ENCODE results near the gene THTPA.
A peak's percentile ranks its signal among the peaks of the same experiment; 100 is the strongest.
"Not testable (repeated sequence)": the region's sequence is repeated elsewhere in the genome, so short reads cannot be mapped to it uniquely, and the experiment has no call there.

THTPA gene

DNA sequence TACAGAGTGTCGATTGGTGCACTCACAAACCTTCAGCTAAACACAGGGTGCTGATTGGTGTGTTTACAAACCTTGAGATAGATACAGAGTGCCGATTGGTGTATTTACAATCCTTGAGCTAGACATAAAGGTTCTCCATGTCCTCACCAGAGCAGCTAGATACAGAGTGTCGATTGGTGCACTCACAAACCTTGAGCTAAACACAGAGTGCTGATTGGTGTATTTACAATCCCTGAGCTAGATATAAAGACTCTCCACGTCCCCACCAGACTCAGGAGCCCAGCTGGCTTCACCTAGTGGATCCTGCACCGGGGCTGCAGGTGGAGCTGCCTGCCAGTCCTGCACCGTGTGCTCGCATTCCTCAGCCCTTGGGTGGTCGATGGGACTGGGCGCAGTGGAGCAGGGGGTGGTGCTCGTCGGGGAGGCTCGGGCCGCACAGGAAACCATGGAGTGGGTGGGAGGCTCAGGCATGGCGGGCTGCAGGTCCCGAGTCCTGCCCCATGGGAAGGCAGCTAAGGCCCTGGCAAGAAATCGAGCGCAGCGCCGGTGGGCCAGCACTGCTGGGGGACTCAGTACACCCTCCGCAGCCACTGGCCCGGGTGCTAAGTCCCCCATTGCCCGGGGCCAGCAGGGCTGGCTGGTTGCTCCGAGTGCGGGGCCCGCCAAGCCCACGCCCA, 28.6 kb downstream of the THTPA start:
- DNase-seq, result not testable (repeated sequence)

DNA sequence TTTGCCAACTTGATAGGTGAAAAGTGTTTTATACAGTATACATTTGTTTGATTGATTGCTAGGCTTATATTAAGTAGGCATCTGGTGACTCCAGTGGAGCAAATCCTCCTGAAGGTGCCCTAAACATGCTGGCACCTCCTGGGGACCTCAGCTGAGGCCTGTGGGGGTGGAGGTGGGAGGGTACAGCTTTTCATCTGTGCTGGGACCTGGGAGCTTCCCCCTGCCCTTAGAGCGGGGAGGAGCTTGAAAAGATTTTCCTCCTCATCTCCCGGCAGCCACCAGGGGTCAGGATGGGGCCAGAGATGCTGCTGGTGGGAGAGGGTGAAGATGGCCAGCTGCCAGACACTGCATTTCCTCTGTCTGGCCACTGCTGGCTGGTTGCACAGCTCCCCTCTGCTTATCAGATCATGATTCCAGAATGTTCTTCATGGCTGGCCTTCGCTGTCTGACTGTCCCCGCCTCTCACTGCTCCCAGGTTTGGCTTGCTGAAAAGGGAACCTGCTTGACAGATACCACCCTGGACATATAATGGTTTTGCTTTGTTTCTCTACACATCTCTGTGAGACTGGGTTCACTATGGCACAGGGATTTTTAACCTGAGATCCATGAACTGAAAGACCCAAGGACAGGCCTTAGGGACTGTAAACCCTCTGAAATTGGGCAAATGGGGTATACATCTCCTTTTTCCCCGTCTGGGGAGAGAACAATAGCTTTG, 33.0 kb downstream of the THTPA start:
- DNase-seq, result peak; percentile 67

DNA sequence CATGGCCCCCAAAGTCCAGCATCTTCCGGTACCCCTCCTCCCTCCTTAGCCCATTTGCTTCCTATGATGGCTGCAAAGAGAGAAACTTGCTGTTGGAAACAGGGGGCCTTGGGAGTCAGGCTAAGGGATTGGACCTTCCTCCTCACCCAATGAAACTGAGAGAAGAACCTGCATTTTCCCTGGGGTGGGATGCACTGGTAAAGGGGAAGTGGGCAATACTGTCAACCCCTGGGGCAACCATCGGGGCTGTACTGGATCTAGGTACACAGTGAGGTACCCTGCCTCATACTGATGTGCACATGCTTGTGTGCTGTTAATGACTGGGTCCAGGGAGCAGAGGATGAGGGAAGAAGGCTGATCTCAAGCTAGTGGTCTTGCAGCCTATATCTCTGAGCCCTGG, 33.5 kb downstream of the THTPA start:
- DNase-seq, result no peak

DNA sequence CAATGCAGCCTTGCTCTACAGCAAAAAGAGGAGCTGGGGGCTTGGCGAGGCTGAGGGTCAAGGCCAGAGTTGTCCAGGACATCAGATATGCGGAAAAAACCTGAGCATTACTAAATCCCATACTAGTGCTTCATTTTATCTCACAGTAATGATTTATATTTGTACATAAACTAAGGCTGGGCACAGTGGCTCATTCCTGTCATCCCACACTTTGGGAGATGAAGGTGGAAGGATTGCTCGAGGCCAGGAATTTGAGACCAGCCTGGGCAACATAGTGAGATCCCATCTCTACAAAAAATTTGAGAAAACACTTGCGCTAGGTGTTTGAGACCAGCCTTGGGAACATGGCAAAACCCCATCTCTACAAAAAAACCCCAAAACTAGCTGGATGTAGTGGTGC, 34.1 kb downstream of the THTPA start:
- DNase-seq, result no peak

DNA sequence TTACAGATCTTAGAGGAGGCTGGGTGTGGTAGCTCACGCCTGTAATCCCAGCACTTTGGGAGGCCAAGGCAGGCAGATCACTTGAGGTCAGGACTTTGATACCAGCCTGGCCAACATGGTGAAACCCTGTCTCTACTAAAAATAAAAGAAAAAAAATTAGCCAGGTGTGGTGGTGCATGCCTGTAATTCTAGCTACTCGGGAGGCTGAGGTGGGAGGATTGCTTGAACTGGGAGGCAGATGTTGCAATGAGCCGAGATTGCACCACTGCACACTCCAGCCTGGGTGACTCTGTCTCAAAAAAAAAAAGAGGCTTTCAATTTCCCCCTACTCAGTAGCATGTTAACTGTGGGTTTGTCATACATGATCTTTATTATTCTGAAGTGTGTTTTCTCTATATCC, 38.1 kb downstream of the THTPA start:
- not testable (repeated sequence) for DNase-seq

DNA sequence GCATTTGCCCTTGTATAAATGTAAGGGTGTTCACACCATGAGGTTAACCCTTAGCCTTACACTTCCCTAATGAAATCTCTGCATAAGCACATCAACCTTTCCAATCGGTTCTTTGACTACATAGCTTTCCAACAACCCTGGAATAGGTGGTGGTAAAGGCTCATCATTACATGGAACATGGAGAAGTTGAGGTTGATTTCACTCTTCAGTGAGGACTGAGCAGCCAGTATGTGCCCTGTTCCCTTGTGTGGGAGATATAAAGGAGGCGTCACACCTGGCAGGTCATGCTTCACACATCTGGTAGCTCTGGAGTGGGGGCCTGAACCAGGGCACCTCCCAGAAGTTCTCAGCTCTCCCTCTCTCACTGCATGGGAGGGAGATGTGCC, 44.2 kb downstream of the THTPA start:
- DNase-seq, result no peak

DNA sequence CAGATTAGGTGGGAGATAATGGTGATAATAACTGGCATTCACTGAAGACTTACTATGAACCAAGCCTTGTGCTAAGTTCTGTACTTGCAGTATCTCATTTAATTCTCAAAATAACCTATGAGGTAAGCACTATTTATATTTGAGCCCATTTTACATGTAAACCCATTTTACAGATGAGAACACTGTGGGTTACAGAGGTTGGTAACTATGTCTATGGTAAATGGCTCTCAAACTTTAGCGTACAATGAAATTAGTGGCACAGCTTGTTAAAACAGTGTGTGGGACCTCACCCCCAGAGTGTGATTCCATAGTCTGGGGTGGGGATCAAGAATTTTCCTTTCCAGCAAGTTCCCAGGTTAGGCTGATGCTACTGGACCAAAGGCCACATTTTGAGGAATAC, 44.7 kb downstream of the THTPA start:
- no peak for DNase-seq

DNA sequence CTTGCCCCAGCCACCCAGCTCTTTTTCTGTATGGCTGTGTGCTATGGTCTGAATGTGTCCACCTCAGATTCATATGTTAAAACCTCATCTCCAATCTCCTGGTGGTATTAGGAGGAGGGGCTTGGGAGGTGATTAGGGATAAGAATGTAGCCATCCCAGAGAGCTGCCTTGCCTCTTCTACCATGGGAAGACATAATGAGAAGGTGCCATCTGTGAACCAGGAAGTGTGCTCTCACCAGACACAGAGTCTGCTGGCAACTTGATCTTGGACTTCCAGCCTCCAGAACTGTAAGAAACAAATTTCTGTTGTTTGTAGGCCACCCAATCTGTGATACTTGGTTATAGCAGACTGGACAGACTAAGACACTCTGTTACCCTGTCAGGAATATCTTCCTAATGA, 45.4 kb downstream of the THTPA start:
- no peak for DNase-seq

DNA sequence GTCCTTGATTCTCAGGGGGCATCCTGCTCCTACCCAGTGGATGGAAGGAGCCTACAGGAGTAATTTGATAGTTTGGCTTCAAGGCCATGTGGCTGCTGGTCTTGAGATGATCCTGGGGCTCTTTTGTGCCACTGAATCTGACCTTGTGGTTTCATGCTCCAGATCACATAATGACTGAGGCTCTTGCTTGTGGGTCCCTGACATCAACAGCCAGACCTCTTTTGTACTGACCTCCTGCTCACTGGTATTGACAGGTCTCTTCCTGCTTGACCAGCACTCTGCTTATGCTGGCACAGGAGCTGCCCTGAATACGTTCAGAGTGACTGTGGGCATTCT, 45.7 kb downstream of the THTPA start:
- no peak for DNase-seq

DNA sequence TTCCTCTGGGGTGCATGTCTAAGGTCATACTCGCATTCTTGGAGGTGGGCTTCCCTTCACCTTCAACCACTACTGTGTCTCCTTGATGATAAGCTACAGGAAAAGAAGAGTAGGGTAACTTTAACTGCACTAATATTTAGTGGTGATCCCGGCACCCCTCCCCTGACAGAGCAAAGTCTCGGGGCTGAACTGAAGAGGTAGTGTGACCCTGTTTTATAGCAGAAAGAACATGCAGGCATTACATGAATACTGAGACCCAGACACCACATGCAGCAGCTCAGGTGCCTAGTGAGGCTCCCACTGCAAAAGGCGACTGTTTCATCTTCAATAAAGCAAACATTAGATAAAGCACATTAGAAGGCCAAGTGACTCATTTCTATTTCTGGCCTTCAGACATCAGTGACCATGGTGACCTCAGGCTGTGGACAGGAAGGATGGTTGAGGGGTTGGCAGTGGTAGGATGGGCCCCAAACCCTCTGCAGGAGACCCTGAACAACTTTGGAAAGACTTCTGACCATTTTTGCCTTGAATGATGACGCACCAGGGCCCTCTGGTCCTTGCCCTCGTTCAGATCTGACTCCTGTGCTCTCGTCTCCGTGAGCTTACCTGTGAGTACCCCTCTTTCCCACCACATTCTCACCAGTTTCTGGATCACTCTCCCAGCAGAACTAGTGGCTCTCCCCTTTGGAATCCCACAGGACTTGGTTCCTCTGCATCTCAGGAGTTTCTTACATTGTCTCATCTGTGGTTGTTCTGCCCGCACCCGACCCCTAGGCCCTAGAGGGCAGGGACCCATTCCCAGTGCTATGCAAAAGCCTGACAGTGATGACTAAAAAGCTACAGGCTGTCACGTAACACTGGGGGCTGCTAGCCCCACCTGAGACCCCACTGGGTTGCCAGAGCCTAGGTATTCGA, 46.4 kb downstream of the THTPA start:
- no peak for DNase-seq

DNA sequence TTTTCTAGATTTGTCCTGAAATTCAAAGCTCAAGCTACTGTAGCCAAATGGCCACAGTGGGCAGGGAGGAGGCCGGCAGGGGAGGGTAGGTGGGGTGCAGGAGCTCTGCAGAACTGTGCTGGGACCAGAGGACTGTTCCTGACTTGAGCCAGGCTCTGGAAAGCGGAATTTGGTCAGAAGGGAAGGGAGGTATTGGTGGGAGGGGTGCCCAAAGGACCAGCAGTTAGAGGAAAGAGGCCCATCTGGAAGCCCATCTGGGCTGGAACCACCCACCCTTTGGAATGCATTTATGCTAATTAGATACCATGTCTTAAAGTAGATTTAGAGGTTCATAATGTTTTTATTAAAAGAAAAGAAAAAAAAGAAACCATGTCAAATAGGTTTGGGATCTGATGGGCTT, 47.0 kb downstream of the THTPA start:
- DNase-seq, result no peak

DNA sequence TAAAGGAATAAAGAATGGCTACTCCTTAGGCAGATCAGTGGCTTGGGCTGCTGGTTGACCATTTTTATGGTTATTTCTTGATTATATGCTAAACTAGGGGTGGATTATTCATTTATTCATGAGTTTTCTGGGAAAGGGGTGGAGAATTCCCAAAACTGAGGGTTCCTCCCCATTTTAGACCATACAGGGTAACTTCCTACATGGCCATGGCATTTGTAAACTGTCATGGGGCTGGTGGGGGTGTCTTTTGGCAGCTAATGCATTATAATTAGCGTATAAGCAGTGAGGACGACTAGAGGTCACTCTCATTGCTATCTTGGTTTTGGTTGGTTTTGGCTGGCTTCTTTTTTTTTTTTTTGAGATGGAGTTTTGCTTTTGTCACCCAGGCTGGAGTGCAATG, 48.1 kb downstream of the THTPA start:
- no peak for DNase-seq

DNA sequence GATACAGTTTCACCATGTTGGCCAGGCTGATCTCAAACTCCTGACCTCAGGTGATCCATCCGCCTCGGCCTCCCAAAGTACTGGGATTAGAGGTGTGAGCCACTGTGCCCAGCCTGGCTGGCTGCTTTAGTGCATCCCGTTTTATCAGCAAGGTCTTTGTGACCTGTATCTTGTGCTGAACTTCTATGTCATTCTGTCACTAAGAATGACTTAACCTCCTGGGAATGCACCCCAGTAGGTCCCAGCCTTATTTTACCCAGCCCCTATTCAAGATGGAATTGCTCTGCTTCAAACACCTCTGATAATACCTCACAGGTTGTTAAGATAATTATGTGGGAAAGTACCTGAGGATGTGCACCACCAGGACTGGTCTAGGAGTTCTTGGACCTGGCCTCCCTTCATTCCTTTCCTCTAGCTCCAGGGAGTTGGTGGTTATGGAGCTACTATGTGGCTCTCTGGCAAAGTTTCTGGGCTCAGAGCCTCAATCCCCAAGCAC, 48.7 kb downstream of the THTPA start:
- DNase-seq, result no peak

DNA sequence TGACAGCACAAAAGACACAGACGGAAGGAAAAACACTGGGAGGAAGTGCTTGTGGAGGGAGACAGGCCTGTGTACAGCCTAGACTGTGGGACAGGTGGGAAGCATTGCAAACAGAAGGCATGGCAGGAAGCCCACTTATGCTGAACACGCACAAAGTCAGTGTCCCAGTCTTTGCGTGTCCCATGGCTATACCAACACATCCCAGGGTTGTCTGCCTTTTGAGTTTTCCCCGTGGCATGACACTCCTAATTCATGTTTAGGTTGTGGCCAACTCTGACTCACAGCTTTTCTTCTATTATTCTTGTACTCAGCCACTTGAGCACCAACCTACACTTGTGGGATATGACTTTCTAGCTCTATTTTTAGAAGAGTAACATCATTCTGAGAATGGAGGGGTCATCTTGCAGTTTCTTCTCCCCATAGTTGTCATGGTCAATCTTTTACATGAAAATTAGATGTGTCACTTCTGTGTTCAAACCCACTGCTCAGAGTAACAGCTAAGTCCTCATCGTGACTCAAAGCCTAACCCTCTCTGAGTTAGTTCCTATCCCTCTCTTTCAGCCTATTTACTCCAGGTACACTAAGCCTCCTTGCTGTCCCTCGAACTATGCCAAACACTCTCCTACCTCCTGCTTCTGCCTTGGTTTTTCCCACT, 50.0 kb downstream of the THTPA start:
- no peak for DNase-seq

DNA sequence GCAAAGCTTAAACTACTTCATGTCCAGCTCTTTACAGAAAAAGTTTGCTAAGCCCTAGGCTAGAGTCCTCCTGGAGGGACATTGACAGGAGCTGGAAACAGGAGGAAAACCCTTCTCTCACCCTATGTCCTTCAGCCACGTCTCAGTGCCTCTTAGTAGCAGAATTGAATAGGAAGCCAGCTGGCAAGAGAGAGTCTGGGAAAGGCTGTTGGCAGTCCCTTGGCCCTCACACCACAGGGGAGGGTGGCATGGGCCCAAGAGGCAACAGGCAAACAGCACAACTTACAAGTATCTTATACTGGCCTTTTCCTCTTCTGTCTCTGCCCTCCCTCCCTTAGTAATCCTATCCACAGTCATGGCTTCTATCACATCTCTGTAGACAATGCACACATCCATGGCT, 52.4 kb downstream of the THTPA start:
- peak; percentile 79 for DNase-seq

DNA sequence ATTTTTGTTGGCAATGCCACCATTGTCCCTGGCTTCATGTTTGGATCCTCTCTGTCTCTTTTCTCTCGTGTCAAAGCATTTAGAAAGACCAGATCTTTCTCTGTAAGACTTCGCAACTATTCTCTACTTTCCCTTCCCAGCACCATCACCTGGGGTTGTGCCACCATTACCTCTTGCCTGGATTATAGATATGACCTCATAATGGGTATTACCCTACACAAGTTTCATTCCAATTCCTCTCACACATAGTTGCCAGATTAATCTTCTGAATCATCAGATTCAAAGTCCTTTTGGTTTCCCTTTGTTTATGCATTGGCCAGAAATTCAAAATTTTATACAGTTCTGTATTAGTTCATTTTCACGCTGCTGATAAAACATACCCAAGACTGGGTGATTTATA, 52.9 kb downstream of the THTPA start:
- DNase-seq, result no peak

DNA sequence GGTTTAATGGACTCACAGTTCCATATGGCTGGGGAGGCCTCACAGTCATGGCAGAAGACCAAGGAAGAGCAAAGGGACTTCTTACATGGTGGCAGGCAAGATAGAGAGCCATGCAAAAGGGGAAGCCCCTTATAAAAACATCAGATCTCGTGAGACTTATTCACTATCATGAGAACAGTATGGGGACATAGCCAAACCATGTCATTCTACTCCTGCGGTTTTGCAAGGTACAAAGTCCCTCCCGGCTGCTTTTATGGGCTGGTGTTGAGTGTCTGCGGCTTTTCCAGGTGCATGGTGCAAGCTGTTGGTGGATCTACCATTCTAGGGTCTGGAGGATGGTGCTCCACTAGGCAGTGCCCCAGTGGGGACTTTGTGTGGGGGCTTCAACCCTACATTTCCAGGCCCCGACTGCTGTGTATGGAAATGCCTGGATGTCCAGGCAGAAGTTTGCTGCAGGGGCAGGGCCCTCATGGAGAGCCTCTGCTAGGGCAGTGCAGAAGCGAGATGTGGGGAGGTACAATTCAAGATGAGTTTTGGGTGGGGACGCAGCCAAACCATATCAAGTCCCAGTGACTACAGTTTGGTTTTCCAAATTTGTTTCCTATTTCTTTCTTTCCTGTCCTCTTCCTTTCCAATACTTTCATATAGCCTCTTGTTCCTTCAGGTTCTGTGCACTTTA, 53.5 kb downstream of the THTPA start:
- DNase-seq, result not testable (repeated sequence)
